GM12873 (cell line): ENCODE data around the gene PCK2.

Experiments
- CTCF ChIP-seq: IDR thresholded peaks from 2 replicates; pipeline ENCODE4 v1.5.1; 2012; ENCODE audit warnings: low read depth, mild to moderate bottlenecking, moderate library complexity, low read length, control low read depth; ENCODE audit not compliant: insufficient read depth; ENCODE audit errors: missing control alignments

The PCK2 gene

GRCh38 chr14:24059841-24060388 lies 34.2 kb upstream of the PCK2 start:
- no peak for TF ChIP-seq CTCF

- no peak for TF ChIP-seq CTCF
Measured at GRCh38 chr14:24060443-24060842, 33.7 kb upstream of the PCK2 start.

GRCh38 chr14:24060984-24061913 lies 32.9 kb upstream of the PCK2 start:
- TF ChIP-seq CTCF, result no peak

- no peak for TF ChIP-seq CTCF
Measured at GRCh38 chr14:24062216-24062980, 31.7 kb upstream of the PCK2 start.

- TF ChIP-seq CTCF, result no peak
Measured at GRCh38 chr14:24063263-24063836, 30.8 kb upstream of the PCK2 start.

GRCh38 chr14:24064091-24064795 lies 29.9 kb upstream of the PCK2 start:
- TF ChIP-seq CTCF, result no peak

- no peak for TF ChIP-seq CTCF
Measured at GRCh38 chr14:24064856-24065255, 29.3 kb upstream of the PCK2 start.
